GM18907 (cell line): ENCODE results near the gene HECA.
"Not testable (repeated sequence)": the region's sequence is repeated elsewhere in the genome, so short reads cannot be mapped to it uniquely, and the experiment has no call there.

Source experiments
- ATAC-seq: cut with Tn5 transposase; IDR thresholded peaks from one replicate; pipeline ENCODE4 v1.9.1; 2021; ENCODE audit warnings: mild to moderate bottlenecking, moderate library complexity; ENCODE audit not compliant: unreplicated experiment

HECA gene

GRCh38 chr6:139201378-139201777 is 66.5 kb downstream of the HECA start:
- ATAC-seq = no peak

- no peak for ATAC-seq
Observed at GRCh38 chr6:139204978-139205377, 70.1 kb downstream of the HECA start.

- no peak for ATAC-seq
Observed at GRCh38 chr6:139205843-139206242, 71.0 kb downstream of the HECA start.

- not testable (repeated sequence) for ATAC-seq
Observed at GRCh38 chr6:139210766-139211165, 75.9 kb downstream of the HECA start.

GRCh38 chr6:139212460-139212859 is 77.6 kb downstream of the HECA start:
- not testable (repeated sequence) for ATAC-seq

- peak; percentile 100 for ATAC-seq
Observed at GRCh38 chr6:139219271-139219729, 84.4 kb downstream of the HECA start.

GRCh38 chr6:139219746-139220145 is 84.9 kb downstream of the HECA start:
- no peak for ATAC-seq

- ATAC-seq = not testable (repeated sequence)
Observed at GRCh38 chr6:139228387-139228786, 93.5 kb downstream of the HECA start.
